Thyroid gland (tissue), 4 donors: ENCODE data around the gene SCYGR8. TPM values are rescaled to one million over a fixed set of nuclear protein-coding genes. Genes with fewer than 3 reads are reported as not detected.

Source experiments
- DNase-seq, 2 donors: peaks; one replicate each; pipeline ENCODE4 v3.0.0-alpha.2; 2019
- H3K27ac ChIP-seq, 3 donors: fragments of 200-600 bp; sonication (generic); 1 replicate in 2 of 3; 2 replicates in 1 of 3; pipeline ENCODE4 v1.5.1; 2016 to 2019; ENCODE audit warnings: mild to moderate bottlenecking in 1 of 3, moderate library complexity in 1 of 3
- H3K27me3 ChIP-seq: fragments of 200-600 bp; sonication (generic); one replicate; pipeline ENCODE4 v1.5.1; 2019
- H3K36me3 ChIP-seq, 2 donors: fragments of 200-600 bp; sonication (generic); one replicate each; pipeline ENCODE4 v1.5.1; 2016 to 2019
- H3K4me1 ChIP-seq, 2 donors: fragments of 200-600 bp; sonication (generic); one replicate each; pipeline ENCODE4 v1.5.1; 2017 to 2019
- H3K4me3 ChIP-seq, 3 donors: fragments of 200-600 bp; sonication (generic); replicated peaks in 1 of 3; 1 replicate in 2 of 3; 2 replicates in 1 of 3; pipeline ENCODE4 v1.5.1; 2016; ENCODE audit warnings: mild to moderate bottlenecking in 1 of 3
- H3K9me3 ChIP-seq: fragments of 200-600 bp; sonication (generic); one replicate; pipeline ENCODE4 v1.5.1; 2017
- POLR2A ChIP-seq, 2 donors: fragments of 450-650 bp; IDR thresholded peaks; one replicate each; pipeline ENCODE4 v1.6.1; 2017; ENCODE audit warnings: antibody characterized with exemption in 2 of 2, mild to moderate bottlenecking in 2 of 2, moderate library complexity in 1 of 2
- WGBS, 2 donors: methylation state at CpG; one replicate each; pipeline ENCODE4 v1.1.5; 2017; 5-methylcytosine and 5-hydroxymethylcytosine counted together
- intact Hi-C: fragments of 100-400 bp; cut with DNase I; formaldehyde crosslinking; loops from one replicate; pipeline ENCODE4 v1.15.1; 2023
- total RNA-seq, 4 donors: library from RNA; depleted of rRNA; stranded (reverse); fragments of >200 nt; gene quantifications; one replicate each; pipeline ENCODE4 v1.2.3, GENCODE V29; 2016
- TF ChIP-seq, protein P1 (sequence below), 6 experiments: fragments of 200-600 bp in 3 of 6; fragments of 450-650 bp in 3 of 6; sonication (generic) in 3 of 6; IDR thresholded peaks; one replicate each; pipeline ENCODE4 v1.5.1; 2016 to 2019; ENCODE audit warnings: antibody characterized with exemption in 6 of 6, mild to moderate bottlenecking in 2 of 6, inconsistent platforms in 1 of 6, moderate library complexity in 1 of 6

SCYGR8 gene, protein sequence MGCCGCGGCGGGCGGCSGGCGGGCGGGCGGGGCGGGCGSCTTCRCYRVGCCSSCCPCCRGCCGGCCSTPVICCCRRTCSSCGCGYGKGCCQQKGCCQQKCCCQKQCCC
- total RNA-seq, result not detected

DNA sequence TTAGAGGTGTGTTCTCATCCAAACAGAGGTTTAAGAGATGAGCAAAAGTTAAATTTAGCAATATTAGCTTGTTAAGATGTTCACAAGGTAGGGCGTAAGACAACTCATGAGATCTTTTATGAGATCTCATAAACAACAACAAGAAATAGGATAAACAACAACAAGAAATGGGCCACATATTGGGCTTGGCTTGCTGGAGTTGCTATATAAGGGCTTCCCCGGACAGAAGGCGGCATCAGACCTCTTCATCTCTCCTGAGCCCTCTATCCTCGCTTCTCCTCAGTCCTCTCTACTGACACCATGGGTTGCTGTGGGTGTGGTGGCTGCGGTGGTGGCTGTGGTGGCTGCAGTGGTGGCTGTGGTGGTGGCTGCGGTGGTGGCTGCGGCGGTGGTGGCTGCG lies at the start of gene SCYGR8:
TSS of gene SCYGR8 (plus strand) at position 301 of the 400 bp plus-strand sequence. CDS start at position 301, 0 bp downstream.
- H3K4me3 ChIP-seq, result no peak within 1 kb of the TSS
- no peak within 1 kb of the TSS for H3K27ac ChIP-seq
- TF ChIP-seq, protein P1, sequence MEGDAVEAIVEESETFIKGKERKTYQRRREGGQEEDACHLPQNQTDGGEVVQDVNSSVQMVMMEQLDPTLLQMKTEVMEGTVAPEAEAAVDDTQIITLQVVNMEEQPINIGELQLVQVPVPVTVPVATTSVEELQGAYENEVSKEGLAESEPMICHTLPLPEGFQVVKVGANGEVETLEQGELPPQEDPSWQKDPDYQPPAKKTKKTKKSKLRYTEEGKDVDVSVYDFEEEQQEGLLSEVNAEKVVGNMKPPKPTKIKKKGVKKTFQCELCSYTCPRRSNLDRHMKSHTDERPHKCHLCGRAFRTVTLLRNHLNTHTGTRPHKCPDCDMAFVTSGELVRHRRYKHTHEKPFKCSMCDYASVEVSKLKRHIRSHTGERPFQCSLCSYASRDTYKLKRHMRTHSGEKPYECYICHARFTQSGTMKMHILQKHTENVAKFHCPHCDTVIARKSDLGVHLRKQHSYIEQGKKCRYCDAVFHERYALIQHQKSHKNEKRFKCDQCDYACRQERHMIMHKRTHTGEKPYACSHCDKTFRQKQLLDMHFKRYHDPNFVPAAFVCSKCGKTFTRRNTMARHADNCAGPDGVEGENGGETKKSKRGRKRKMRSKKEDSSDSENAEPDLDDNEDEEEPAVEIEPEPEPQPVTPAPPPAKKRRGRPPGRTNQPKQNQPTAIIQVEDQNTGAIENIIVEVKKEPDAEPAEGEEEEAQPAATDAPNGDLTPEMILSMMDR (IDR thresholded peaks at IDR 0.05), result no peak
- no peak for TF ChIP-seq POLR2A (IDR thresholded peaks at IDR 0.05)
- no peaks in the 10 kb centered on the region for H3K4me1 ChIP-seq
- no peak for DNase-seq
- H3K9me3 ChIP-seq, result no peaks in the 10 kb centered on the region
- H3K27me3 ChIP-seq, result no peaks in the 10 kb centered on the region
- no peaks in the 10 kb centered on the region for H3K36me3 ChIP-seq
- intact Hi-C loops, result no loop called here
- WGBS, 2 donors, result 90% methylated on average over 4 to 5 of the region's 9 CpGs

DNA sequence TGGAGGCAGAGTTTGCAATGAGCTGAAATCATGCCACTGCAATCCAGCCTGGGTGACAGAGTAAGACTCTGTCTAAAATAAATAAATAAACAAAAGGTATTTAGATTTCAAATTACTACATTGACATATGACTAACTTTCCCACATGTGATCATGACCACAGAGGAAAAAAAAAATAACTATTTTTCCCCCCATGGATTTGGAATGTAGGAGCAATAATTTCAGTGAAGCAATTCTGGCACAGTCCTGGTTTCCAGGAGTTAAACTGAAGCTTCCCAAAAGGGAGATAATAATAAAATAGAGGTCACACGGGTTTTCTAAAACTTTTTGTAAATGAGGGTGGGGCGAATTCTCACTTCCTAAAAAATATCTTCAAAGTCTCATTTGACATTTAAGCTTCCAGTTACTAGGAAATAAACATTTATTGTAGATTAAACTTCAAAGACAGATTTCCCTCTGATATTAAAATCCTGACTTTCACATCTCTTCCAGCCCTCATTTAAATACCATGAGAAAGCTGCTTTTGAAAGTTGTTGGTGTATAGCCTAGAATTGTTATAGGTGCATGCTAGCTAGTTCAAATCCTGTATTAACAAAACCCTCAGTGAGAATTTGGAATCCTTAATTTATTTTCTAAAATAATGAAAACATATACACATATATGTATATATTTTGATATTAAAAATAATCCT lies 48.6 kb upstream of the SCYGR8 start:
- intact Hi-C loops, result no loop called here
- WGBS, 2 donors, result 70 to 73% methylated on average over 2 of the region's 2 CpGs
- H3K4me3 ChIP-seq, result no peak overlapping the region
- H3K27ac ChIP-seq, result no peak overlapping the region
- TF ChIP-seq, protein P1 (IDR thresholded peaks at IDR 0.05), result no peak
- TF ChIP-seq POLR2A (IDR thresholded peaks at IDR 0.05), result no peak
- no peaks in the 10 kb centered on the region for H3K36me3 ChIP-seq
- no peaks in the 10 kb centered on the region for H3K4me1 ChIP-seq
- DNase-seq, result no peak
- H3K27me3 ChIP-seq, result no peaks in the 10 kb centered on the region
- no peaks in the 10 kb centered on the region for H3K9me3 ChIP-seq

DNA sequence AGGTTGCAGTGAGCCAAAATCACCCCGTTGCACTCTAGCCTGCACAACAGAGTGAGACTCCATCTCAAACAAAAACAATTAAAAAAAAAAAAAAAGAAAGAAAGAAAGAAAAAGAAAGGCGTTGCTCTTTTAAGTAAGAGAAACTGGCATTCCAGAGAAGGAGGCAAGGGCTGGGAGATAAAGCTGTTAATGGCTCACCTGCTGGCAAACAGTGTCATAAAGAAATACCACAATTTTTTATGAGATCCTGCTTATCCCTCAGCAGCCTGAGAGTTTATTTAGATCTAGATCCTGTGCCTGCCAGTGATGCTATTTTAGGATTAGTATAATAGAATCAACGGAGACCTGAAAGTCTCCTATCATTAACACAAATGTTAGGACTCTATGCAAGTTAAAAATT lies 44.1 kb upstream of the SCYGR8 start:
- Histone ChIP-seq H3K4me3 (no peak overlapping the region), H3K27ac (no peak overlapping the region), H3K9me3 (no peaks in the 10 kb centered on the region), H3K36me3 (no peaks in the 10 kb centered on the region), H3K4me1 (no peaks in the 10 kb centered on the region), H3K27me3 (no peaks in the 10 kb centered on the region)
- intact Hi-C loops, result no loop called here
- DNase-seq, result no peak
- WGBS, 2 donors, result 86 to 90% methylated on average over 3 of the region's 3 CpGs
- TF ChIP-seq POLR2A (IDR thresholded peaks at IDR 0.05), result no peak
- TF ChIP-seq, protein P1 (IDR thresholded peaks at IDR 0.05), result no peak

DNA sequence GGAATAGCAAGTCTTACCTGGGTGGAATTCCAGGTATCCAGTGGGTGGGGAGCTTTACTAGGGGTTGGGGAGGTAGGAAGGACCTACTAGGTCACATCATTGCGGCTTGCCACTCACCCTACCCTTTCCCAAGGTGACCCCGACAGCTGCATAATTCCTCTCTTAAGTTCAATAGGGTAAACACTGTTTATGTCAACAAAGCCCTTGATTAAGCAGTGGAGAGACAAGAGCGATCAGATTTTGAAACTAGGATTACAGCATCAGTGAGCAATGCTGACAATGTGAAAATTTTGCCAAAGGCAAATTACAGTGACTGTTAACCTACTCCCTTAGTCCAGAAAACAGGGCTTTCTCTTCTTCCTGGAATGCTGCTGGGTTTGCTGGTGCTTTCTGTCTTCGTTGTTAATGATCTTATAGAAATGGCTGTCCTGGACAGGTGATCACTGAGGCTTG lies 42.4 kb upstream of the SCYGR8 start:
- intact Hi-C loops, result no loop called here
- no peak for TF ChIP-seq POLR2A (IDR thresholded peaks at IDR 0.05)
- TF ChIP-seq, protein P1 (IDR thresholded peaks at IDR 0.05), result no peak
- Histone ChIP-seq H3K9me3 (no peaks in the 10 kb centered on the region), H3K4me3 (no peak overlapping the region), H3K27ac (no peak overlapping the region), H3K36me3 (no peaks in the 10 kb centered on the region), H3K4me1 (no peaks in the 10 kb centered on the region), H3K27me3 (no peaks in the 10 kb centered on the region)
- no peak for DNase-seq
- 52 to 60% methylated on average over 4 of the region's 4 CpGs for WGBS, 2 donors

DNA sequence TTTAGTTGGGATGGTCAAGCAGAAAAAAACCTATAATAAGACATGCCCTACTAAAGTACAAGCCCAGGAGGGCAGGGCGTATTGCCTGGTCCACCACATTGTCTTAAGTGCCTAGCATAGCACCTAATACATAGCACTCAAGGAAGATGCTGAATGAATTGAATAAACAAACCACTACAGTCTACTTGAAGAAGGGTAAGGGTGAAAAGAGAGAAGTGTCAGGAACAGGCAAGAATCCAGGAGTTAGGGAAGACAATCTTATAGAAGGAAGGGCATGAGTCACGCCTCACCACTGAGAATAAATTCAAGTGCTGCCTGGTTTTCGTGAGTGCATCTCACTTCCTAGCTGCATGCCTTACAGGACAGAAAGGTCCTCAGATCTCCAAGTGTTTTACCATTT lies 41.7 kb upstream of the SCYGR8 start:
- no peaks in the 10 kb centered on the region for H3K9me3 ChIP-seq
- H3K4me3 ChIP-seq, result no peak overlapping the region
- H3K27ac ChIP-seq, result no peak overlapping the region
- no peaks in the 10 kb centered on the region for H3K4me1 ChIP-seq
- TF ChIP-seq POLR2A (IDR thresholded peaks at IDR 0.05), result no peak
- TF ChIP-seq, protein P1 (IDR thresholded peaks at IDR 0.05), result no peak
- DNase-seq, result no peak
- no peaks in the 10 kb centered on the region for H3K27me3 ChIP-seq
- 60 to 62% methylated on average over 3 of the region's 3 CpGs for WGBS, 2 donors
- intact Hi-C loops, result no loop called here
- no peaks in the 10 kb centered on the region for H3K36me3 ChIP-seq
